Stimulated activated CD8-positive, alpha-beta memory T cell treated with anti-CD3 and anti-CD28 coated beads, Interleukin-4, amount 100 ng/mL, for 48 hours (primary cell): ENCODE data around the gene PAFAH1B2.
"Not testable (repeated sequence)": the region's sequence is repeated elsewhere in the genome, so short reads cannot be mapped to it uniquely, and the experiment has no call there.

Experiments
- DNase-seq: peaks from one replicate; pipeline ENCODE4 v3.0.0-alpha.2; 2020

PAFAH1B2 gene

GRCh38 chr11:117128289-117128688 lies 15.8 kb upstream of the PAFAH1B2 start:
- DNase-seq, result no peak

GRCh38 chr11:117130396-117130795 lies 13.7 kb upstream of the PAFAH1B2 start:
- DNase-seq, result not testable (repeated sequence)

- DNase-seq, result no peak
Observed at GRCh38 chr11:117130879-117131278, 13.2 kb upstream of the PAFAH1B2 start.

DNA sequence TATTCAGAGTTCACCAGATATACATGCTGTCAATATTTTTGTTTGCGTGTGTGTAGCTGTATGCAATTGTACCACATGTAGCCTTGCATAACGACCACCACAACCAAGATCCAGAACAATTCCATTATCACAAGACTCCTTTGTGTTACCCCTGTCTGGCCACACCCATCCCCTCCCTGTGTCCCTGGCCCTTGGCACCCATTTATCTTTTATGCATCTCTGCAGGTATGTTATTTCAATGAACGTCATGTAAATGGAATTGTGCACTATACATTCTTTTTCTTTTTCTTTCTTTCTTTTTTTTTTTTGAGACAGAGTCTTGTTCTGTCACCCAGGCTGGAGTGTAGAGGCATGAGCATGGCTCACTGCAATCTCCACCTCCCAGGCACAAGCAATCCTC lies 9.7 kb upstream of the PAFAH1B2 start:
- DNase-seq, result no peak

DNA sequence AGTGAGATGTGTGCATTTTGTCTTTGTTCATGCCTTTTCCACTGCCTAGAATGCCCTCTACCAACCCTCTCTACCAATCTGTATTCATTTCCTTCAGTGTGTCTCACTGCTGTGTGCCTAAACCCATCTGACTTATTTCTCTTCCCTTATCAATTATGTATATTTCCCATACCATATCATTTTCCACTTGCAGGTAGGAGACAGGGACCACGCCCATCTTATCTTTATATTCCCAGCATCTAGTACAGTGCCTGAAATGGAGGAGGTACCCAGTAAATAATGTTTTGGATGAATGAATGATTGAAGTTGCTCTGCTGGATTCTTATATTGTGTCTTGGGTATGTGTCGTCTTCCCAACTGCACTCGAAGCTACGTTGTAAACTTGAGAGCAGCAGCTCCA lies 9.1 kb upstream of the PAFAH1B2 start:
- not testable (repeated sequence) for DNase-seq

- not testable (repeated sequence) for DNase-seq
Observed at GRCh38 chr11:117137223-117138086, 6.6 kb upstream of the PAFAH1B2 start.

GRCh38 chr11:117143390-117143789 lies 697 bp upstream of the PAFAH1B2 start:
- peak; percentile 47 for DNase-seq

GRCh38 chr11:117144477-117145392 lies 648 bp downstream of the PAFAH1B2 start:
- peak; percentile 55 for DNase-seq

DNA sequence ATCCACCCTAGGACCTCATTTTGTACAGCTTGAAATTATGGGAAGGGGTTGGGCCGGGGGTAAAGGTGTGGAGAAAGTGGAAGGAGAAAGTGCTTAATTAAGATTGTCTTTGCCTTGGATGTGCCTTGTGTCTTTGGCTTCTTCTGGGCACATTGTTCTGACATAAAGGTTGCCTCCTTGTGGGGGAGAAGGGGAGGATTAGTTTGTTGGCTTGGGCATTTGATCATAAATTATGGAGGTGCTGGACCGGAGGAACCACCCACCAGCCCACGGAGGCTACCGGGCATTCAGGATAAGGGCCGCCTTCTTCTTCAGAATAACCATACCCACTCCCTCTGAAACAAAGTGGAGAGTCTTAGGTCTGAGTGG lies 1.3 kb downstream of the PAFAH1B2 start:
- no peak for DNase-seq

- no peak for DNase-seq
Observed at GRCh38 chr11:117146521-117146920, 2.4 kb downstream of the PAFAH1B2 start.

GRCh38 chr11:117152066-117152465 lies 8.0 kb downstream of the PAFAH1B2 start:
- DNase-seq, result no peak

- no peak for DNase-seq
Observed at GRCh38 chr11:117154468-117154867, 10.4 kb downstream of the PAFAH1B2 start.

GRCh38 chr11:117157507-117157906 lies 13.4 kb downstream of the PAFAH1B2 start:
- no peak for DNase-seq

DNA sequence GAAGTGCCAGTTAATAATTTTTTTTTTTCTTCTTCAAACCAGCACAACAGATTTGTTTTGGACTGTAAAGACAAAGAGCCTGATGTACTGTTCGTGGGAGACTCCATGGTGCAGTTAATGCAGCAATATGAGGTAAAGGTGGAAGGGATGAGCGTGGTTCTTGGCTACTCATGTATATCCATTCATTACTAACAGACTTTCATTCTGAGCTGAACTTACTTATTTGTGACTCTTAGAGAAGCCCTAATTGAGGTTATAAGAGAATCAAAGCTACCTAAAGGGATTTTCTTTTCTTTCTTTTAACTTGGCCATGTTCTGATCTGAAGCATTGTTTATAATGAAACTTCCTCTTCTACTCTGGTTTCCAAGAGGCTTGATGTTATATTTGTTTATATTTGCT lies 15.8 kb downstream of the PAFAH1B2 start:
- no peak for DNase-seq

- DNase-seq, result no peak
Observed at GRCh38 chr11:117160826-117161225, 16.7 kb downstream of the PAFAH1B2 start.

DNA sequence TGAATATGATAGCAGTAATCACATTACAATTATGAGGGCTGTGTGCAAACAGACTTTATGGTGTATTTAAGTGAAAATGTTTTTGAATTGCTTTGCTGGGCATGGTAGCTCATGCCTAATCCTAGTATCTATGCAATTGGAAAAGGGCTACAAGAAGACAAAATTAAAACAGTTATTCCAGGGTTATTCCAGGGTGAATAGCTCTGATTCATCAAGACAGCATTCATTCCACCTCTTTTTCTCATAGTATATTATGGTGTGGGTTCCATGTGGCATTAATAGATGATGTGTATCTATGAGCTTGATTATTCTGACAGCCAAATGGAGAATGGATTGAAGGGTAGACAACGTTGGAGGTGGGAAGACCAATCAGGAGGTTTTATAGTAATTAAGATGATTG lies 22.4 kb downstream of the PAFAH1B2 start:
- DNase-seq, result no peak

DNA sequence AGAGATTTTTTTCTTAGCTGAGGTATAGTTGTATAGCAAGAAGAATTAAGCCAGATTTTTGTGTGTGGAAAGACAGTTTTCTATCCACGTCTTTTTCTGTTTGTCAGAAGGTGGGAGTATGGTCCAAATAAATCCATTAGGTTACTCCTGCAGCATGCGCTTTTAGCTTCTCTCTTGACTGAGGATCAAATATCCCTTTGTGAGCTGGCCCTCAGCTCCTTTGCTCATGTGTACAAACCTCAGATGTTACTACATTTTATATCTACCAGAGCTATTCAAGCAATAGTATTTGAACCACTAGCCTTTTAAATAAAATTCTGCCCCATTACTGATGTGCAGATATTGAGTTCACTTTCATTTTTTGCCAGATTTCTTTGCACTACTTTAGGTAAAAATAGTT lies 25.6 kb downstream of the PAFAH1B2 start:
- no peak for DNase-seq

GRCh38 chr11:117170210-117170609 lies 26.1 kb downstream of the PAFAH1B2 start:
- DNase-seq, result peak; percentile 13

DNA sequence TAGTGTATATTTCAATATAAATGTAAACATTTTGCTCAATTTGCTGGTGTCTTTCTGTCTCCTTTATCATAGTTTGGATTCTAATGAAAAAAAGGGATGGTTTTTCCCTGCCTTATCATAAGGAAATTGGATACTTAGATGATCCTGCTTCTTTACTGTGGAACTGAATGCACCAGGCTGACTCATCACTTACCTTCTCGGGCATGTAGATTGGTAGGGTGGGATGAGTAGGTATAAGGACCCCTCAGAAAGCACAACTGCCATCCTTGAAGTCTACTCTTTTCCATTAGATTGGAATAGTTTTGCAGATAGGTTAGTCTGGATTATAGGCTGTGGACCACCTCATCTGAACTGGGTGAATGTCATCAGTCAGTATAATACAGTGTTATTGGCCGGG lies 26.9 kb downstream of the PAFAH1B2 start:
- DNase-seq, result no peak

GRCh38 chr11:117171404-117172061 lies 27.4 kb downstream of the PAFAH1B2 start:
- DNase-seq, result peak; percentile 14

GRCh38 chr11:117172724-117173421 lies 28.8 kb downstream of the PAFAH1B2 start:
- no peak for DNase-seq

DNA sequence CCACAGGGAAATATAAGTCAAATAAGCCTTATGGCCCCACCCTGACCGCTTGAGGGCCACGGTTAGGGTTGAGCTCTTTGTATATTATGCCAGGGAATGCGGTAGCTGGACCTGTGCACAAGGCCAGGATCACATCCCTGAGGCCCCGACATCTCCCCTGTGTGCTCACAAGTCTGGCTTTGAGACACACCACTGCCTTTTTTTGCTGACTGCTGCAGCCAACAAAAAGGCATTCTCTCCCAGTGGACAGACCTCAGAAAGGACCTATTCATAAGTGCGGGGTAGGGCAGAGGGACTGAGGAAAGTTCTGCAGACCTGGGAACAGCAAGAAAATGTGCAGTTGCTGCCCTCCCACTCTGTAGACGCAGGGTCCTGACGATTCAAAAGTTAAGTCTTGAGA lies 31.0 kb downstream of the PAFAH1B2 start:
- peak; percentile 19 for DNase-seq

GRCh38 chr11:117175781-117176180 lies 31.7 kb downstream of the PAFAH1B2 start:
- peak; percentile 8 for DNase-seq
